Choroid plexus epithelial cell (primary cell): ENCODE measurements around the gene LAMB3.

Experiments
- DNase-seq: peaks from one replicate; pipeline ENCODE4 v3.0.0-alpha.2; 2010; ENCODE audit warnings: low read depth
- H3K4me3 ChIP-seq: 2 replicates; pipeline ENCODE4 v1.5.1; 2011; ENCODE audit warnings: low read depth, mild to moderate bottlenecking, control low read depth, low read length, moderate library complexity
- TF ChIP-seq, protein P1 (sequence below): conservative IDR thresholded peaks from 2 replicates; pipeline ENCODE4 v1.5.1; 2011; ENCODE audit warnings: low read depth, mild to moderate bottlenecking, control low read depth, inconsistent platforms, low read length, moderate library complexity

The LAMB3 gene

GRCh38 chr1:209595599-209596285, 56.5 kb downstream of the LAMB3 start:
- no peak overlapping the region for H3K4me3 ChIP-seq
- DNase-seq: no peak
- TF ChIP-seq, protein P1, sequence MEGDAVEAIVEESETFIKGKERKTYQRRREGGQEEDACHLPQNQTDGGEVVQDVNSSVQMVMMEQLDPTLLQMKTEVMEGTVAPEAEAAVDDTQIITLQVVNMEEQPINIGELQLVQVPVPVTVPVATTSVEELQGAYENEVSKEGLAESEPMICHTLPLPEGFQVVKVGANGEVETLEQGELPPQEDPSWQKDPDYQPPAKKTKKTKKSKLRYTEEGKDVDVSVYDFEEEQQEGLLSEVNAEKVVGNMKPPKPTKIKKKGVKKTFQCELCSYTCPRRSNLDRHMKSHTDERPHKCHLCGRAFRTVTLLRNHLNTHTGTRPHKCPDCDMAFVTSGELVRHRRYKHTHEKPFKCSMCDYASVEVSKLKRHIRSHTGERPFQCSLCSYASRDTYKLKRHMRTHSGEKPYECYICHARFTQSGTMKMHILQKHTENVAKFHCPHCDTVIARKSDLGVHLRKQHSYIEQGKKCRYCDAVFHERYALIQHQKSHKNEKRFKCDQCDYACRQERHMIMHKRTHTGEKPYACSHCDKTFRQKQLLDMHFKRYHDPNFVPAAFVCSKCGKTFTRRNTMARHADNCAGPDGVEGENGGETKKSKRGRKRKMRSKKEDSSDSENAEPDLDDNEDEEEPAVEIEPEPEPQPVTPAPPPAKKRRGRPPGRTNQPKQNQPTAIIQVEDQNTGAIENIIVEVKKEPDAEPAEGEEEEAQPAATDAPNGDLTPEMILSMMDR: no peak

DNA sequence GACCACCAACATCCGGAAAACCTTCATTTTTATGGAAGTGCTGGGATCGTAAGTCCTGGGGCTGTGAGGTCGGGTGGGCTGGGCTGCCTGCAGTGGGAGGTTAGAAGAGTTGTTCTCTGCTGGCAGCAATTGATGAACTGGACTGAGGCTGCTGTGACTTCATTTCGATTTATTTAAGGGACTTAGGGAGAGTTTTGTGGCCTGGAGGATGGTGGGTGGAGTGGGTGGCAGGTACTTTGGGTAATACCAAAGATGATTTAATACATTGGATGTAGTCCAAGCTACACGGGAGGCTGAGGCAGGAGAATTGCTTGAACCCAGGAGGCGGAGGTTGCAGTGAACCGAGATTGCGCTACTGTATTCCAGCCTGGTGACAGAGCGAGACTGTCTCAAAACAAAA, 57.2 kb downstream of the LAMB3 start:
- TF ChIP-seq, protein P1: no peak
- no peak for DNase-seq
- no peak overlapping the region for H3K4me3 ChIP-seq

GRCh38 chr1:209594440-209594839, 57.8 kb downstream of the LAMB3 start:
- DNase-seq: no peak
- TF ChIP-seq, protein P1: no peak
- no peak overlapping the region for H3K4me3 ChIP-seq

- DNase-seq: no peak
- TF ChIP-seq, protein P1: no peak
- no peak overlapping the region for H3K4me3 ChIP-seq
These were observed 58.5 kb downstream of the LAMB3 start for GRCh38 chr1:209593747-209594146.

DNA sequence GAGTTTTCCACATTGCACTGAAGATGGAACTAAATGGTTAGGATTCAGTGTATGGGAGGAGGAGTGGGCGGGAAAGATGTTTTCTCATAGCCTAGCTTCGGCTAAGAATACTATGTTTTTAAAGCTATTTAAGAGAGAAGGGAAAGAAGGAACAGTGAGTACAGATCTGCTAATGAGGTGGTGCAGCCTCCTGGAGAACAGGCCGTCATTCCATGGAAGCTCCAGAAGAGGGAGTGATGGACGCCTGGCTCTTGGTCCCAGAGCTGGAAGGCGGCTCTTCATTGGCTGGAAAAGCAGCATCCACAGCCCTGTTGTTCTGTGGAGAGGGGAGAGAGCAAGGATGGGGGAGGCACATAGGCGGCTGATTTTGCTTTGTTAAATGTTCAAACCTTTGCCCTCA, 61.8 kb downstream of the LAMB3 start:
- H3K4me3 ChIP-seq: no peak overlapping the region
- TF ChIP-seq, protein P1: peak; percentile 74
- DNase-seq: peak; percentile 62

DNA sequence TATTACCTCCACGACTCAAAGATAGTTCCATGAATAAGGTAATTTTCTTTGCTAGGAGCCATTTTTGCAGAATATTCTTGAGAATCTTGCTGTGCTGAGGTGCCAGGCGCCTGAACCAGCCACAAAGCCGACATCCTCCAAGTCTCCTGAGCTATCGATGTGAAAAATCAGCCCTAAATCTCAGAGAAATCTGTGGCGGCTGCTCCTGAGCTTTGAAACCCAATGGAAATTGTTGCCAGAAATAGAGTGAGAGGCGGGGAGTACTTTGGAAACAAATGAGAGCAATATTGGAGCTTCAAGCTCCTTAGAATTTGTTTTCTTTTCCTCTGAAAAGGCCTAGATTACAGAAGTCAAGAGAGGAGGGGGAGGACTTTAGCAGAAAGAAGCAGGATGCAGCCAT, 62.4 kb downstream of the LAMB3 start:
- no peak for DNase-seq
- TF ChIP-seq, protein P1: no peak
- no peak overlapping the region for H3K4me3 ChIP-seq

- TF ChIP-seq, protein P1: no peak
- no peak overlapping the region for H3K4me3 ChIP-seq
- no peak for DNase-seq
These were observed 62.8 kb downstream of the LAMB3 start for GRCh38 chr1:209589440-209589839.
